ENCODE measurements around the gene VPS51. TPM values are rescaled to one million over a fixed set of nuclear protein-coding genes. Genes with fewer than 3 reads are reported as not detected.
A peak's percentile ranks its signal among the peaks of the same experiment; 100 is the strongest.

Gene VPS51
- total RNA-seq, 4 donors from 2014 or later, result 96.1 to 447 (median 140) TPM

GRCh38 chr11:65112546-65113360 lies 16.7 kb downstream of the VPS51 start:
- Histone ChIP-seq H3K9me3 (no peaks in the 10 kb centered on the region), H3K4me1 (peaks cover 3 to 26% of the 10 kb centered on the region in 2 donors), H3K27ac (peak overlapping the region in 1 of 2 donors; percentile 68), H3K27me3 (no peaks in the 10 kb centered on the region), H3K4me3 (peak overlapping the region; percentile 22 to 57), H3K36me3 (no peaks in the 10 kb centered on the region)
- TF ChIP-seq CTCF (IDR thresholded peaks at IDR 0.05) (peak; percentile 36 to 85 (median 73)), POLR2A (IDR thresholded peaks at IDR 0.05) (peak in 1 of 2 donors; percentile 16)
- intact Hi-C loops (cut with DNase I; ENCODE audit: low total_unique reads), result no loop called here
- DNase-seq, result peak; percentile 41 to 46

GRCh38 chr11:65113361-65113756 lies 17.3 kb downstream of the VPS51 start:
- intact Hi-C loops (cut with DNase I; ENCODE audit: low total_unique reads), result no loop called here
- Histone ChIP-seq H3K4me1 (peaks cover 6 to 26% of the 10 kb centered on the region in 2 donors), H3K4me3 (peak overlapping the region in 1 of 2 donors; percentile 57), H3K27me3 (no peaks in the 10 kb centered on the region), H3K9me3 (no peaks in the 10 kb centered on the region), H3K36me3 (no peaks in the 10 kb centered on the region), H3K27ac (no peak overlapping the region)
- TF ChIP-seq POLR2A (IDR thresholded peaks at IDR 0.05) (no peak), CTCF (IDR thresholded peaks at IDR 0.05) (no peak)
- peak in 1 of 2 donors; percentile 25 for DNase-seq

GRCh38 chr11:65113839-65114238 lies 17.8 kb downstream of the VPS51 start:
- Histone ChIP-seq H3K27me3 (no peaks in the 10 kb centered on the region), H3K4me1 (peaks cover 6 to 26% of the 10 kb centered on the region in 2 donors), H3K4me3 (no peak overlapping the region), H3K27ac (no peak overlapping the region), H3K9me3 (no peaks in the 10 kb centered on the region), H3K36me3 (no peaks in the 10 kb centered on the region)
- DNase-seq, result no peak
- TF ChIP-seq CTCF (IDR thresholded peaks at IDR 0.05) (no peak), POLR2A (IDR thresholded peaks at IDR 0.05) (no peak)
- intact Hi-C loops (cut with DNase I; ENCODE audit: low total_unique reads), result no loop called here

- H3K4me1 ChIP-seq, result peaks cover 6 to 26% of the 10 kb centered on the region in 2 donors
- TF ChIP-seq CTCF (IDR thresholded peaks at IDR 0.05) (no peak), POLR2A (IDR thresholded peaks at IDR 0.05) (no peak)
These were observed 18.6 kb downstream of the VPS51 start for GRCh38 chr11:65114538-65115171.

More at GRCh38 chr11:65114538-65115171, 18.6 kb downstream of the VPS51 start:
- no peaks in the 10 kb centered on the region for H3K9me3 ChIP-seq
- no peaks in the 10 kb centered on the region for H3K36me3 ChIP-seq
- intact Hi-C loops (cut with DNase I; ENCODE audit: low total_unique reads), result no loop called here
- H3K27me3 ChIP-seq, result no peaks in the 10 kb centered on the region
- H3K27ac ChIP-seq, result no peak overlapping the region
- DNase-seq, result no peak
- H3K4me3 ChIP-seq, result no peak overlapping the region
